ENCODE results near the gene EIF3D. TPM values are rescaled to one million over a fixed set of nuclear protein-coding genes. Genes with fewer than 3 reads are reported as not detected.

The EIF3D gene
- total RNA-seq, 1 experiment from 2014 or later = 306 TPM

GRCh38 chr22:36563898-36564297 lies 34.9 kb upstream of the EIF3D start:
- H3K4me3 ChIP-seq (replicated peaks in 1 of 2; ENCODE audit: low read depth in 1 of 2, low read length in 2 of 2) = no peak overlapping the region
- RAD21 ChIA-PET (ENCODE audit: low non-redundant PET in 1 of 2, low total read pairs in 2 of 2, uncharacterized antibody in 2 of 2, unreplicated experiment in 2 of 2) = no interaction called here
- no peak overlapping the region for H3K4me2 ChIP-seq (ENCODE audit: low read length)
- DNase-seq (ENCODE audit: low read depth, low spot score) (no peak), ATAC-seq (no peak)
- no peaks in the 10 kb centered on the region for H3K36me3 ChIP-seq (ENCODE audit: control insufficient read depth in 1 of 2, insufficient read depth in 2 of 2, low read length in 2 of 2)
- H3K9ac ChIP-seq (ENCODE audit: low read length) = no peak overlapping the region
- H2AFZ ChIP-seq (ENCODE audit: low read depth, low read length, poor library complexity, severe bottlenecking) = no peak overlapping the region
- TF ChIP-seq FOSL1 (IDR thresholded peaks at IDR 0.05; ENCODE audit: low read depth) (no peak), CTCF (IDR thresholded peaks at IDR 0.05 in 2 of 3, conservative IDR thresholded peaks at IDR 0.05 in 1 of 3; ENCODE audit: borderline replicate concordance in 1 of 3, insufficient read depth in 1 of 3, low read depth in 2 of 3, low read length in 2 of 3) (no peak), EZH2phosphoT487 (IDR thresholded peaks at IDR 0.05; ENCODE audit: borderline replicate concordance) (no peak), ZBTB33 (IDR thresholded peaks at IDR 0.05; ENCODE audit: extremely low read depth, insufficient replicate concordance, low read length) (no peak), CBX3 (IDR thresholded peaks at IDR 0.05; ENCODE audit: low read depth) (no peak), ZNF274 (IDR thresholded peaks at IDR 0.05; ENCODE audit: low read depth, low read length) (no peak), SRF (IDR thresholded peaks at IDR 0.05; ENCODE audit: low read depth) (no peak), POLR2A (IDR thresholded peaks at IDR 0.05; ENCODE audit: borderline replicate concordance, extremely low read depth, insufficient read depth, insufficient read length) (no peak)
- no peaks in the 10 kb centered on the region for H3K9me3 ChIP-seq (ENCODE audit: control insufficient read depth in 1 of 2, insufficient read depth in 1 of 2, low read depth in 1 of 2, low read length in 2 of 2)
- no TSS peak for BruUV-seq (replicated peaks)
- H3K27me3 ChIP-seq (ENCODE audit: insufficient read depth, low read length) = no peaks in the 10 kb centered on the region
- peaks cover 5 to 33% of the 10 kb centered on the region in 2 experiments; a peak in 2 of 4 replicates for H3K4me1 ChIP-seq (ENCODE audit: control insufficient read depth in 1 of 2, insufficient read depth in 2 of 2, low read length in 2 of 2)
- intact Hi-C loops (cut with micrococcal nuclease) = no loop called here
- POLR2A ChIA-PET = interaction anchor here (0.6 kb wide), 1 partner anchor 82 kb away, joined by 5 read pairs; no protein-coding TSS in a partner anchor
- CTCF ChIA-PET = no interaction called here
- no peaks in the 10 kb centered on the region for H3K9me2 ChIP-seq (ENCODE audit: insufficient read depth)
- H4K20me1 ChIP-seq (ENCODE audit: insufficient read depth) = no peaks in the 10 kb centered on the region
- no peaks in the 10 kb centered on the region for H3K79me2 ChIP-seq (ENCODE audit: insufficient read depth, low read length)
- H3K27ac ChIP-seq (ENCODE audit: low read depth, low read length) = no peak overlapping the region

Data from HCT116 (cell line).